Activated CD8-positive, alpha-beta T cell treated with anti-CD3 and anti-CD28 coated beads, Interleukin-2, amount 10 ng/mL, durations not matched to agents 7 days and 5 days (primary cell): ENCODE data around the gene AGR3. TPM values are rescaled to one million over a fixed set of nuclear protein-coding genes. Genes with fewer than 3 reads are reported as not detected.

ENCODE experiments used
- ATAC-seq: fragments of 150-1000 bp; cut with Tn5 transposase; one replicate; pipeline ENCODE4 v1.10.0; 2021; ENCODE audit warnings: moderate library complexity
- CTCF ChIA-PET: fragments of 350-600 bp; sonication (Branson Sonifier 250); formaldehyde crosslinking; loops from one replicate; lab custom pipeline; 2021; ENCODE audit warnings: antibody characterized with exemption; lab: Charles Lee
- POLR2A ChIA-PET: fragments of 350-600 bp; sonication (Branson Sonifier 250); formaldehyde crosslinking; loops from one replicate; lab custom pipeline; 2021; ENCODE audit warnings: antibody characterized with exemption; lab: Charles Lee
- DNase-seq: peaks from one replicate; pipeline ENCODE4 v3.0.0-alpha.2; 2020
- H3K27ac Mint-ChIP-seq: one replicate; pipeline ENCODE4 v1.8.0; 2021; ENCODE audit warnings: mild to moderate bottlenecking, mixed read lengths
- H3K27me3 Mint-ChIP-seq: one replicate; pipeline ENCODE4 v1.8.0; 2021; ENCODE audit warnings: low read depth, mixed read lengths
- H3K36me3 Mint-ChIP-seq: one replicate; pipeline ENCODE4 v1.8.0; 2021; ENCODE audit warnings: low read depth, mixed read lengths
- H3K4me1 Mint-ChIP-seq: one replicate; pipeline ENCODE4 v1.8.0; 2021; ENCODE audit warnings: low read depth, mixed read lengths
- H3K4me3 Mint-ChIP-seq: one replicate; pipeline ENCODE4 v1.8.0; 2021; ENCODE audit warnings: mild to moderate bottlenecking, mixed read lengths
- H3K9me3 Mint-ChIP-seq: one replicate; pipeline ENCODE4 v1.8.0; 2022; ENCODE audit warnings: mixed read lengths; ENCODE audit not compliant: insufficient read depth
- total RNA-seq, 2 experiments: library from RNA; stranded (reverse); gene quantifications; one replicate each; pipeline ENCODE4 v1.2.3, GENCODE V29; 2021

The AGR3 gene
- total RNA-seq, 2 experiments from 2014 or later, result not detected

DNA sequence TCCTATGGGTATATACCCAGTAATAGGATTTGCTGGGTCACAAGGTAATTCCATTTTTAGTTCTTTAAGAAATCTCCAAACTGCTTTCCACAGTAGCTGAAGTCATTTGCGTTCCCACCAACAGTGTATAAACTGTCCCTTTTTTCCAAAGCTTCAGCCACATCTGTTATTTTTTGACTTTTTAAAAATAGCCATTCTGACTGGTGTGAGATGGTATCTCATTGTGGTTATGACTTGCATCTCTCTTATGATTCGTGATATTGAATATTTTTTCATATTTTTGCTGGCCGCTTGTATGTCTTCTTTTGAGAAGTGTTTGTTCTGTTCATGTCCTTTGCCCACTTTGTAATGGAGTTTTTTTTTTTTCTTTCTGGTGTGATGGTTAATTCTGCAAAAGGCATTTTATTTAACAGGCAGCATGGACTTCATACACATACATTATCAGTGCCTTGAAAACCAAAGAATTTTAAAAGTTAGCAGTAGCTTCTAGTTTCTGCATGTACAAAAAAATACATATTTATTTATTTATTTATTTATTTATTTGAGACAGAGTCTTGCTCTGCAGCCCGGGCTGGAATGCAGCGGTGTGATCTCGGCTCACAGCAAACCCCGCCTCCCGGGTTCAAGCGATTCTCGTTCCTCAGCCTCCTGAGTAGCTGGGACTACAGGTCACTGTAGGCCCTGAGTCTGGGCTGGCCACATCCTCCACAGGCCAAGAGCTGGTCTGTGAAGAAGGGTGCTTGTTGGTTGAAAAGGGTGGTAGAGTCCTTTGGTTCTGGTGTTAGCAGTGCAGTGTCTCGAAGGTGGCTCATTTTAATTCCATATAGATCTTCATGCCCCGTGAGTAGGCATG is 32.3 kb downstream of the AGR3 start:
- peaks cover 22% of the 10 kb centered on the region for H3K27me3 Mint-ChIP-seq
- ChIA-PET POLR2A (no interaction called here), CTCF (no interaction called here)
- H3K27ac Mint-ChIP-seq, result no peak overlapping the region
- no peaks in the 10 kb centered on the region for H3K9me3 Mint-ChIP-seq
- no peak for ATAC-seq
- no peak overlapping the region for H3K4me3 Mint-ChIP-seq
- H3K36me3 Mint-ChIP-seq, result no peaks in the 10 kb centered on the region
- DNase-seq, result no peak
- peaks cover 3% of the 10 kb centered on the region for H3K4me1 Mint-ChIP-seq

GRCh38 chr7:16847381-16847860 is 34.4 kb downstream of the AGR3 start:
- ChIA-PET CTCF (no interaction called here), POLR2A (no interaction called here)
- Mint-ChIP-seq H3K27ac (no peak overlapping the region), H3K36me3 (no peaks in the 10 kb centered on the region), H3K4me3 (no peak overlapping the region), H3K9me3 (no peaks in the 10 kb centered on the region), H3K27me3 (peaks cover 22% of the 10 kb centered on the region), H3K4me1 (peaks cover 3% of the 10 kb centered on the region)
- ATAC-seq (no peak), DNase-seq (no peak)

DNA sequence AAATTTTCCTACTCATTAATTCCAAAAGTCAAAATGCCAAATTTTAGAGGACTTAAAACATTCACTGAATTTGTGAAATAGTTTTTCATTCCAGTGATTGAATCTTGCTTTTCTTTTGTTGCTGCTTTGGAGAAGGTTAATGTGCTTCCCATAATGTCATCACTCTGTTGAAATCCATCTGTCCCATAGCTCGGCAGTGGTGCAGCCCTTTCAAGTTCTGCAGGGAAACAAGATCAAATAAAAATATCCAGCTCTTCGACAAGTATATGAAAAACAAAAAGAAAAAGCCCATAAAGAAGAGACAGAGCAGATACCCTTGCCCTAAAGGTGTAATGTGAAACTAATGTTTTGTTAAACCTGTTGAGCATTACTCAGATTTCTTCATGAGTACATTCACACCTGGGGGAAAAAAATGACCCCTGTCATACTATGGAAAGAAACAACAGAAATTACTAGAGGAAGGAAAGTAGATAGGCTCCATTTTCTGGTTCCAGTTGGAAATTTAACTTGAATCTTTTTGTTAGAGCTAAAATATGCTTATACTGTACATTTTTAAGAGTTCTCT is 35.1 kb downstream of the AGR3 start:
- CTCF ChIA-PET, result no interaction called here
- Mint-ChIP-seq H3K36me3 (no peaks in the 10 kb centered on the region), H3K4me3 (no peak overlapping the region), H3K9me3 (no peaks in the 10 kb centered on the region), H3K4me1 (peaks cover 3% of the 10 kb centered on the region), H3K27ac (no peak overlapping the region), H3K27me3 (peaks cover 16% of the 10 kb centered on the region)
- POLR2A ChIA-PET, result no interaction called here
- DNase-seq, result no peak
- ATAC-seq, result no peak

GRCh38 chr7:16845746-16846145 is 36.0 kb downstream of the AGR3 start:
- Mint-ChIP-seq H3K27me3 (peaks cover 15% of the 10 kb centered on the region), H3K9me3 (no peaks in the 10 kb centered on the region), H3K4me3 (no peak overlapping the region), H3K36me3 (no peaks in the 10 kb centered on the region), H3K27ac (no peak overlapping the region), H3K4me1 (no peaks in the 10 kb centered on the region)
- ChIA-PET POLR2A (no interaction called here), CTCF (no interaction called here)
- ATAC-seq (no peak), DNase-seq (no peak)

- no peak for ATAC-seq
Measured at GRCh38 chr7:16841681-16842080, 40.1 kb downstream of the AGR3 start.

DNA sequence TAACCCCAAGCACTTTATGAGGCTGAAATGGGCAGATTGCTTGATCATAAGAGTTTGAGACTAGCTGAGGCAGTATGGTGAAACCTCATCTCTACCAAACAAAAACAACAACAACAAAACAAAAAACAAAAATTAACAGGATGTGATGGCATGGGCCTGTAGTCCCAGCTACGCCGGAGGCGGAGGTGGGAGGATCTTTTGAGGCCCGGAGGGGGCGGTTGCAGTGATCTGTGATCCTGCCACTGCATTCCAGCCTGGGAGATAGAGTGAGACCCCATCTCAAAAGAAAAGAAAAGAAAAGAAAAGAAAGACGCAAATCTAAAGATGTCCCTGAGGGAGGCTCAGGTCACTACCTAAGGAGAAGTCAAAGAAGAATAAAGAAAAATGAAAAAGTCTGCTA is 41.7 kb downstream of the AGR3 start:
- no peak overlapping the region for H3K4me3 Mint-ChIP-seq
- ChIA-PET CTCF (no interaction called here), POLR2A (no interaction called here)
- no peaks in the 10 kb centered on the region for H3K4me1 Mint-ChIP-seq
- DNase-seq (no peak), ATAC-seq (no peak)
- H3K27ac Mint-ChIP-seq, result no peak overlapping the region
- H3K27me3 Mint-ChIP-seq, result peaks cover 9% of the 10 kb centered on the region
- H3K9me3 Mint-ChIP-seq, result no peaks in the 10 kb centered on the region
- no peaks in the 10 kb centered on the region for H3K36me3 Mint-ChIP-seq

More at GRCh38 chr7:16841681-16842080, 40.1 kb downstream of the AGR3 start:
- Mint-ChIP-seq H3K27me3 (peaks cover 6% of the 10 kb centered on the region), H3K9me3 (no peaks in the 10 kb centered on the region), H3K36me3 (no peaks in the 10 kb centered on the region), H3K4me1 (no peaks in the 10 kb centered on the region), H3K4me3 (no peak overlapping the region), H3K27ac (no peak overlapping the region)
- no peak for DNase-seq
- ChIA-PET CTCF (no interaction called here), POLR2A (no interaction called here)

DNA sequence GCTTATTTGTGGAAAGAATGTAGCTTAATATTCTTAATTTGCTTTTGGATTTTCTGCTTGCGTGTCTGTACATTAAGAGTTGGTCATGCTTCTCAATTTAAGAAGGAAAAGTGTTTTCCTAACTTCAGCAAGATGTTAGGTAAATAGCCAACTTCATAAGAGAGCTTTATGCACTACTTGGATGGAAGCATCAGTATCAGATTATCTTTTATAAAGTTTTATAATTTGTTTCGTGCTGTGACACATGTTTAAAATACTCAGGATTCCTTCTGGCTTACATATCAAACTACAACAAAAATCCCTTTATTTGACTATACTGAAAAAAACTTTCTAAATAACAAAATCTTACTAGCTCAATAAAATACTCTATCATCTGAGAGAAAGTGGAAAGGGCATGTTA is 42.1 kb downstream of the AGR3 start:
- Mint-ChIP-seq H3K4me1 (no peaks in the 10 kb centered on the region), H3K36me3 (no peaks in the 10 kb centered on the region), H3K27ac (no peak overlapping the region), H3K4me3 (no peak overlapping the region), H3K27me3 (peaks cover 10% of the 10 kb centered on the region), H3K9me3 (no peaks in the 10 kb centered on the region)
- ChIA-PET POLR2A (no interaction called here), CTCF (no interaction called here)
- no peak for DNase-seq
- no peak for ATAC-seq

- no peak overlapping the region for H3K27ac Mint-ChIP-seq
- H3K4me1 Mint-ChIP-seq, result no peaks in the 10 kb centered on the region
- ATAC-seq (no peak), DNase-seq (no peak)
- POLR2A ChIA-PET, result no interaction called here
- no peaks in the 10 kb centered on the region for H3K9me3 Mint-ChIP-seq
- no peaks in the 10 kb centered on the region for H3K36me3 Mint-ChIP-seq
- no peak overlapping the region for H3K4me3 Mint-ChIP-seq
- CTCF ChIA-PET, result no interaction called here
- H3K27me3 Mint-ChIP-seq, result peaks cover 10% of the 10 kb centered on the region
Measured at GRCh38 chr7:16838891-16839290, 42.9 kb downstream of the AGR3 start.

DNA sequence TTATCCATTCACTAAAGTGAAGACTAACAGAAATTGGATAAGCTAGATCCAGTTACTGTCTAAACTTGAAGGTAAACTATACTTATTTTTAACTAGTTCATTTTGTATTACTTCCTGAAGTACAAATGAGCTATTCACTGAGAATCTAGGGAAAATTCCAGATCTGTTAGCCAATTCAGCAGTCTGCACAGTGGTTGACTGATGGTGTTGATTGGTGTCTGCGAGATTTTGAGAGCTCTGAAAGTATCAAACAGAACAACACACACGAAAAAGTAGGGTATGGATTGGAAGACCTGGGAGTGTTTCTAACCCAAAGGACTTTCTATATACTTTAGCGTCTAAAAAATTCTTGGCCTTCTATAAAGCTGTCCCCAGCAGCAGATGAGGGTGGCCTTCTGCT is 43.4 kb downstream of the AGR3 start:
- Mint-ChIP-seq H3K4me3 (no peak overlapping the region), H3K4me1 (no peaks in the 10 kb centered on the region), H3K27ac (no peak overlapping the region), H3K36me3 (no peaks in the 10 kb centered on the region), H3K9me3 (no peaks in the 10 kb centered on the region), H3K27me3 (peaks cover 10% of the 10 kb centered on the region)
- no peak for ATAC-seq
- CTCF ChIA-PET, result no interaction called here
- DNase-seq, result no peak
- POLR2A ChIA-PET, result no interaction called here

DNA sequence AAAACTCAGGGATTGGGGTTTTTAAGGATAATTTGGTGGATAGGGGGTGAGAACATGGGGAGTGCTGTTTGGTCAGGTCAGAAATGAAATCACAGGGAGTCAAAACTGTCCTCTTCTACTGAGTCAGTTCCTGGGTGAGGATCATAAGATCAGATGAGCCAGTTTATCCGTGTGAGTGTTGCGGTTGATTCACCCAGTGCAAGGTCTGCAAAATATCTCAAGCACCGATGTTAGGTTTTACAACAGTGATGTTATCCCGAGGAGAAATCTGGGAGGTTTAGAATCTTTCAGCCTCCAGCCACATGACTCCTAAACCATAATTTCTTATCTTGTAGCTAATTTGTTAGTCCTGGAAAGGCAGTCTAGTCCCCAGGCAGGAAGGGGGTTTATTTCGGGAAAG is 45.3 kb downstream of the AGR3 start:
- ChIA-PET POLR2A (no interaction called here), CTCF (no interaction called here)
- no peaks in the 10 kb centered on the region for H3K36me3 Mint-ChIP-seq
- no peak overlapping the region for H3K4me3 Mint-ChIP-seq
- no peak for ATAC-seq
- H3K27me3 Mint-ChIP-seq, result peaks cover 10% of the 10 kb centered on the region
- H3K27ac Mint-ChIP-seq, result no peak overlapping the region
- H3K4me1 Mint-ChIP-seq, result no peaks in the 10 kb centered on the region
- no peak for DNase-seq
- H3K9me3 Mint-ChIP-seq, result no peaks in the 10 kb centered on the region

GRCh38 chr7:16833373-16833772 is 48.4 kb downstream of the AGR3 start:
- ChIA-PET POLR2A (no interaction called here), CTCF (no interaction called here)
- Mint-ChIP-seq H3K27me3 (peaks cover 7% of the 10 kb centered on the region), H3K36me3 (no peaks in the 10 kb centered on the region), H3K27ac (no peak overlapping the region), H3K4me3 (no peak overlapping the region), H3K9me3 (peaks cover 3% of the 10 kb centered on the region), H3K4me1 (no peaks in the 10 kb centered on the region)
- no peak for ATAC-seq
- DNase-seq, result no peak

- H3K4me1 Mint-ChIP-seq, result no peaks in the 10 kb centered on the region
- H3K4me3 Mint-ChIP-seq, result no peak overlapping the region
- H3K36me3 Mint-ChIP-seq, result no peaks in the 10 kb centered on the region
- no peak overlapping the region for H3K27ac Mint-ChIP-seq
- CTCF ChIA-PET, result no interaction called here
- peaks cover 8% of the 10 kb centered on the region for H3K27me3 Mint-ChIP-seq
- peaks cover 3% of the 10 kb centered on the region for H3K9me3 Mint-ChIP-seq
- POLR2A ChIA-PET, result no interaction called here
- no peak for ATAC-seq
- no peak for DNase-seq
Measured at GRCh38 chr7:16826060-16826459, 55.7 kb downstream of the AGR3 start.
